ENCODE measurements around the gene PGAM5. TPM values are rescaled to one million over a fixed set of nuclear protein-coding genes. Genes with fewer than 3 reads are reported as not detected.

PGAM5 gene
- total RNA-seq, 2 experiments from 2014 or later, result 12.8 to 15.1 TPM

DNA sequence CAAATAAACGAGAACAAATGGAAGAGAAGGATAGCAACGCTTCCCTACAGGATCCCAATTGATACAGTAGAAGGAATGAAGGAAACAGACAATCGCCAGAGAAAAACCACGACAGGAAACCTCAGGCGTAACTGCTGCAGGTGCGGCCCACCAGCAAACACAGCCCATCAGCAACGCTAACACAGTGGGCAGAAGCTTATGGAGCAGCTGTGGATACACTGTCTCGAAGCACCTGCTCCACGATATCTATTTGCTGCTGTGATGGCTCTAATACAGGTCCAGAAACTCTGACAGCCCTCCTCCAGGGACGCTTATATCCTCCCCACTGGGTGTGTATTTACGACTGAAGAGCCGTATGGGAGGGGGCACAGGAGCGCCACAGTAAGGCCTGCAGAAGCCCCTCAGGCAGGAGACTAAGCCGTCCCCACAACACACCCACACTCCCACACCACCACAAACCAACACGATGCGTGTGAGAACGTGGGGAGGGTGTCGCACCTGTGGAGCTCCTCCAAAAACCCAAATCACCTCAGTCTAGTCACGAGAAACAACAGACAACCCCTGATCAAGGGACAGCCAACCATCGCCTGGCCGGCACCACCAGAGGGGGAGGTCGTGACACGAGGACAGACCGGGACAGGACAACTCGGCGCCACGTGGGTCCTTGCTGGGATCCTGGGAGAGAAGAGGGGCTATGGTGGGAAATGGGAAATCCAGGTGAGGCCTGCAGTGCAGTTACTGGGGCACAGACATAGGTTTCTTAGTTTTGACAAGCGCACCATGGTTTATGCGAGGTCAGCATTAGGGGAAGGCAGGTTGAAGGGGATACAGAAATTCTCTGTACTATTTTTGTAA is 47.5 kb upstream of the PGAM5 start:
- Mint-ChIP-seq H3K4me3 (no peak overlapping the region), H3K4me1 (ENCODE audit: low read depth) (peaks cover 28% of the 10 kb centered on the region), H3K36me3 (ENCODE audit: low read depth) (peaks cover 93% of the 10 kb centered on the region), H3K27me3 (no peaks in the 10 kb centered on the region), H3K9me3 (no peaks in the 10 kb centered on the region), H3K27ac (peak overlapping the region; percentile 13)
- peaks cover 93% of the 10 kb centered on the region for H3K36me3 ChIP-seq (ENCODE audit: insufficient read depth, low read length)
- ATAC-seq (ENCODE audit: poor library complexity), result no peak
- H3K27ac ChIP-seq (ENCODE audit: low read depth in 1 of 2, low read length in 2 of 2), result no peak overlapping the region
- H3K4me3 ChIP-seq (ENCODE audit: low read length), result no peak overlapping the region
- CTCF ChIA-PET, result no interaction called here
- POLR2A ChIA-PET, result no interaction called here
- H3K9me3 ChIP-seq (ENCODE audit: control insufficient read depth in 1 of 2, insufficient read depth in 1 of 2, low read length in 2 of 2), result no peaks in the 10 kb centered on the region
- H3K27me3 ChIP-seq (ENCODE audit: control insufficient read depth in 1 of 2, insufficient read depth in 2 of 2, low read length in 2 of 2), result no peaks in the 10 kb centered on the region
- no peak for DNase-seq
- H3K4me1 ChIP-seq (ENCODE audit: insufficient read depth, low read length), result peaks cover 10% of the 10 kb centered on the region
- TF ChIP-seq, protein P1, sequence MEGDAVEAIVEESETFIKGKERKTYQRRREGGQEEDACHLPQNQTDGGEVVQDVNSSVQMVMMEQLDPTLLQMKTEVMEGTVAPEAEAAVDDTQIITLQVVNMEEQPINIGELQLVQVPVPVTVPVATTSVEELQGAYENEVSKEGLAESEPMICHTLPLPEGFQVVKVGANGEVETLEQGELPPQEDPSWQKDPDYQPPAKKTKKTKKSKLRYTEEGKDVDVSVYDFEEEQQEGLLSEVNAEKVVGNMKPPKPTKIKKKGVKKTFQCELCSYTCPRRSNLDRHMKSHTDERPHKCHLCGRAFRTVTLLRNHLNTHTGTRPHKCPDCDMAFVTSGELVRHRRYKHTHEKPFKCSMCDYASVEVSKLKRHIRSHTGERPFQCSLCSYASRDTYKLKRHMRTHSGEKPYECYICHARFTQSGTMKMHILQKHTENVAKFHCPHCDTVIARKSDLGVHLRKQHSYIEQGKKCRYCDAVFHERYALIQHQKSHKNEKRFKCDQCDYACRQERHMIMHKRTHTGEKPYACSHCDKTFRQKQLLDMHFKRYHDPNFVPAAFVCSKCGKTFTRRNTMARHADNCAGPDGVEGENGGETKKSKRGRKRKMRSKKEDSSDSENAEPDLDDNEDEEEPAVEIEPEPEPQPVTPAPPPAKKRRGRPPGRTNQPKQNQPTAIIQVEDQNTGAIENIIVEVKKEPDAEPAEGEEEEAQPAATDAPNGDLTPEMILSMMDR (IDR thresholded peaks at IDR 0.05), result no peak
- intact Hi-C loops (cut with DNase I, micrococcal nuclease), result no loop called here

DNA sequence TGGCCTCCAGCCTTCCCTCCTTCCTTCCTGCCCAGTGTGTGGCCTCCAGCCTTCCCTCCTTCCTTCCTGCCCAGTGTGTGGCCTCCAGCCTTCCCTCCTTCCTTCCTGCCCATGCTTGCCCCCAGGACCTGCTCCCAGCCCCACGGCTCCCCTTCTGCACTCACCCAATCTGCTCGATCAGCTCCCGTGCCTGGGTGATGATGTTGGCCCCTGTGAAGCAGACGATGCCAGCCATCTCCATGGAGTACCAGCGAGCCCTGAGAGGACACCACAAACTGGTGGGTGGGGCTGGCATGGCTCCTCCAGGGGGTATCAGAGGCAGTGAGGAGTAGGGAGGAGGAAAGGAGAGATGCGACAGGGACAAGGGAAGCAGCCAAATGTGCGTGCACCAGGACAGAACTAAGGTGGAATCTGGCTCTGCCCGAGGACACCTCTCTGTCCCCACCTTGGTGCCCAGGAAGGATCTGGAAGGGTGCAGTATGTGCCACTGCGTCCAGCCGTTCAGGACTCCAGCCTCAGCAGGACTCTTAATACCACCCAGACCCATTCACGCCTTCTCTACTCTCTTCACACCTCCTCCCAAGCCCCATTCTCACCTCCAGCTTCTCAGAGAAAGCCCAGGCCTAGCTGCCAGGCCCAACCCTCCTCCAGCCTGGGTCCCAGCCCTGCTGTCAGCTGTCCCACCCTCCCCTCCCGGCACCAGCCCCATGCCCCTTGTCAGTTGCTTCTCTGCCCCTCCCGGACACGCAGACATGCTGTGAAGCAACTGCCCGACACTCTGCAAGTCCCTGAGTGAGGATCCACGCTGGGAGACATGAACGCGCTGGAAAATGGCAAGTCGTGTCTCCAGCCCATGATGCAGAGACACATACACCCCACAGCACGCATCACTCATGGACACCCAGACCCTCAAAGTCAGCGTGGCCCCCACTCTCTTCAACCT is 46.2 kb upstream of the PGAM5 start:
- H3K4me3 Mint-ChIP-seq, result no peak overlapping the region
- H3K36me3 Mint-ChIP-seq (ENCODE audit: low read depth), result peaks cover 96% of the 10 kb centered on the region
- Histone ChIP-seq H3K36me3 (ENCODE audit: insufficient read depth, low read length) (peaks cover 93% of the 10 kb centered on the region), H3K4me1 (ENCODE audit: insufficient read depth, low read length) (peaks cover 9% of the 10 kb centered on the region), H3K9me3 (ENCODE audit: control insufficient read depth in 1 of 2, insufficient read depth in 1 of 2, low read length in 2 of 2) (no peaks in the 10 kb centered on the region), H3K27me3 (ENCODE audit: control insufficient read depth in 1 of 2, insufficient read depth in 2 of 2, low read length in 2 of 2) (no peaks in the 10 kb centered on the region), H3K4me3 (ENCODE audit: low read length) (no peak overlapping the region), H3K27ac (ENCODE audit: low read depth in 1 of 2, low read length in 2 of 2) (no peak overlapping the region)
- no peaks in the 10 kb centered on the region for H3K9me3 Mint-ChIP-seq
- no peak for ATAC-seq (ENCODE audit: poor library complexity)
- H3K4me1 Mint-ChIP-seq (ENCODE audit: low read depth), result peaks cover 28% of the 10 kb centered on the region
- ChIA-PET POLR2A (no interaction called here), CTCF (no interaction called here)
- H3K27ac Mint-ChIP-seq, result no peak overlapping the region
- DNase-seq, result no peak
- intact Hi-C loops (cut with DNase I, micrococcal nuclease), result no loop called here
- TF ChIP-seq, protein P1 (IDR thresholded peaks at IDR 0.05), result no peak
- no peaks in the 10 kb centered on the region for H3K27me3 Mint-ChIP-seq

DNA sequence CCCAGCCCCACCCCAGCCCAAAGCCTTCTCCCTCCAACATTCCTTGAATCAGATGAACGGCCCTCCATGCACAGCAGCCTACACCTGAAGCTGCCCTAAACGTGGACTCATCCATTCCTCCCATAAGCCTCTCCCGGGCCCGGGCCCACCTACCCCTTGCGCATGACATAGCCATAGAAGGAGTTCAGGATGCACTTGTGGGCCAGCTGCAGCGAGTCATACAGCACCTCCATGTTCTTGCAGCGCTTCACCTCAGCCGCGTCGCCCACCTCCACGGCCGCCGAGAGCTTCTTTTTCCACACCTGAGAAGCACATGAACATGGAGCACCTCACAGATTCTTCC is 45.5 kb upstream of the PGAM5 start:
- CTCF ChIA-PET, result interaction anchor here (1.0 kb wide), 1 partner anchor 11 kb away, joined by 3 read pairs; no protein-coding TSS in a partner anchor
- Mint-ChIP-seq H3K9me3 (no peaks in the 10 kb centered on the region), H3K27ac (no peak overlapping the region), H3K27me3 (no peaks in the 10 kb centered on the region), H3K4me1 (ENCODE audit: low read depth) (peaks cover 23% of the 10 kb centered on the region), H3K4me3 (no peak overlapping the region), H3K36me3 (ENCODE audit: low read depth) (peaks cover 96% of the 10 kb centered on the region)
- TF ChIP-seq, protein P1 (IDR thresholded peaks at IDR 0.05), result no peak
- DNase-seq (no peak), ATAC-seq (ENCODE audit: poor library complexity) (no peak)
- H3K36me3 ChIP-seq (ENCODE audit: insufficient read depth, low read length), result peaks cover 92% of the 10 kb centered on the region
- intact Hi-C loops (cut with DNase I, micrococcal nuclease), result no loop called here
- no peaks in the 10 kb centered on the region for H3K9me3 ChIP-seq (ENCODE audit: control insufficient read depth in 1 of 2, insufficient read depth in 1 of 2, low read length in 2 of 2)
- H3K27ac ChIP-seq (ENCODE audit: low read depth in 1 of 2, low read length in 2 of 2), result no peak overlapping the region
- no peaks in the 10 kb centered on the region for H3K27me3 ChIP-seq (ENCODE audit: control insufficient read depth in 1 of 2, insufficient read depth in 2 of 2, low read length in 2 of 2)
- H3K4me3 ChIP-seq (ENCODE audit: low read length), result no peak overlapping the region
- POLR2A ChIA-PET, result no interaction called here
- peaks cover 4% of the 10 kb centered on the region for H3K4me1 ChIP-seq (ENCODE audit: insufficient read depth, low read length)
